GM18867 (cell line): ENCODE data around the gene MYO1D.

ENCODE experiments used
- ATAC-seq: cut with Tn5 transposase; IDR thresholded peaks from one replicate; pipeline ENCODE4 v1.9.1; 2021; ENCODE audit warnings: mild to moderate bottlenecking, moderate library complexity; ENCODE audit not compliant: unreplicated experiment

MYO1D gene

DNA sequence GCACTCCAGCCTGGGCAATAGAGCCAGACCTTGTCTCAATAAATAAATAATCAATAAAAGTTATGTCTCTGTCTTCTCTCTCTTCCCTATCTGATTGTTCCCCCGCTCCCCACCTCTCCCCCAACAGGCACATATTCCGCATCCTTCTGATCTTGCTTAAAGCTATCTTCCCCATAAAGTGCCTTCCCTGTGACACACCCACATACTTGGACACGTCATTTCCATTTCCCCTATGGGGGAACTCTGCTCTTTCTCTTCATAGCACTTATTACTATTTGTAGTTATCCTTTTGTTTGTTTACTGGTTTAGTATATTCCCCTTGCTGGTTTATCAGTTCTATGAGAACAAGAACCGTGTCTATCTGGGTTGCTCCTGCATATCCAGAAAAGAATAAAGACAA lies 14.9 kb downstream of the MYO1D start:
- ATAC-seq, result no peak

DNA sequence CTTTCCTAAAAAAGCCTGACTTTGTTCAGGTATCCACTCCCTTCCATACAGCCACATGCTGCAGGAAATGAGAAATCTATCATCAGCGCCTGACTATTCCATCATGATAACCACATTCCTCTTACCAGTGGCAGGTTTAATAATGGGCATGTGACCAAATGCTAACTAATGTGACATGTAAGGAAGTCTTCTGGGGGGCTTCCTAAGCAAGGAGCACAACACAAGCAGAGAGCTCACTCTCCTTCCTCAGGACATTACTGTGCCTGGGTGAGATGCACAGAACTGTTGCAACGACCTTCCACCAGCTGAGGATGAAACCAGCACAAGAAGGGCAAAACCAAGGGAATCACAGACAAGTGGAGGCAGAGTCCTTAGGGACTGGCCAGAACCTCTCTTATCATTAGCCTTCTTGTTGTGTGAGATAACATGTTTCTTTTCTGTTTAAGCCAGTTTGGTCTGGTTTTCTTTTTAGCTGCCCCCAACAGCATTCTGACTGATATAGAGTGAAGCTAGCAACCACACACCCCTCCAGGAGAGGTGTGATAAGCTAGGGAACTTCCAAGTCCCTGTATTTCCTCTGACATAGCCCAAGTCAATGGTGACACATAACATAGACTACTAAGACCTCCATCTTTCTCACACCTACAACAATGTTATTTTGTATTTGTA lies 16.9 kb downstream of the MYO1D start:
- no peak for ATAC-seq

DNA sequence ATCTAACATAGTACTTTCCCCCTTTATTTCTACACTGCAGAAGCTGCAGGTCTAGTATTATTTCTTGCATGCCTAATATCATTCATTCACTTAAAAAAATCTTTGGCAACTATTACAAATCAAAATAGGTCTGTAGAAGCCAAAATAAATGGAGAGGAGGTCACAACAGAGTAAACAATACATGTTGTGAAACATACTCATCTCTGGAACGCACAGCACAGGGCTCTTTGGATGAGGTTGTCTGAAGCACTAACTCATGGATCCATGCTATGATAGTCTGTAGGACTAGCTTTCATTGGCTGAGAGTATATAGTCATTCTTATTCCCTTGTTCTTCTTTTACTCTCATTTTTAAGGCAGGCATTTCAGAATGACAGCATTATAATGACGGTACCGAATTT lies 21.3 kb downstream of the MYO1D start:
- ATAC-seq, result no peak

DNA sequence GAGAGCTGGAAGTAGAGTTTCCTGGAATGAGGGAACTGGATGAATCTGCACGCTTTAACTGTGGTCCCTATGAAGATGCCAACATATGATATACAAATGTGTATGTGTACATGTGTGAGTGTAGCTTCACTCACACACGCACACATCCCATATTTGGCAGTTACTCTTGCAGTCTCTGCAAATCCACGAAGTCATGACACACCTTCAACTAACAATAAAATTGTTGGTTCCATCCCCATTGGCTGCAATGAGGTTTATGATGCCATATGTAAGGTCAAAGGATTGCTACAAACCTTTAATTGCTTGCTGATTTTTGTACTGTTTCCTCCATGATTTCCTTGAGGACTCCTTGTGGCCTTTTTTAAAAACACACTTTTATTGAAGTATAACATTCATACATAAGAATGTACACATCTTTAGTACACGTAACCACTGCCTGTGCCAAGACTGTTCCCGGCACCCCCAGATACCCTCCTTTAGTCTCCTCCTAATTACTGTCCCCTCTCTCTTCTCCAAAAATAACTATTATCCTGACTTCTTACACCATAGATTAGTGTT lies 22.0 kb downstream of the MYO1D start:
- ATAC-seq, result no peak

DNA sequence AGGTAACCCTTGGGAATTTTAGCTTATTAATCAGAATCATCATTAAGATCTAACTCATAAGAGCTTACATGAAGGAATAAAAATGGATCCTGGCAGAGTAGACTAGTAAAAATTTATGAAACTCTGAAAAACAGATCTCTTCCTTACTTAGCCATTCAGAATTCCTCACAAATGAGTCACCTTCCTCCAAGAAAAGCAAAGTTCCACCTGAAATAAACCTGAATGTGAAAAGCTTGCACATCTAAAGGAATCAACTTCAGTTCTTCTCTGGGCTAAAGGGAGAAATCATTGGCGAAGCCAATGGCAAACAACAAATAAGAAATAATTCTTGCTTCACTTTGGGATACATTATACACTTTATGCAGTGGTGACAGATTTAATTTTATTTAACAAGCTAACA lies 22.7 kb downstream of the MYO1D start:
- ATAC-seq, result no peak

DNA sequence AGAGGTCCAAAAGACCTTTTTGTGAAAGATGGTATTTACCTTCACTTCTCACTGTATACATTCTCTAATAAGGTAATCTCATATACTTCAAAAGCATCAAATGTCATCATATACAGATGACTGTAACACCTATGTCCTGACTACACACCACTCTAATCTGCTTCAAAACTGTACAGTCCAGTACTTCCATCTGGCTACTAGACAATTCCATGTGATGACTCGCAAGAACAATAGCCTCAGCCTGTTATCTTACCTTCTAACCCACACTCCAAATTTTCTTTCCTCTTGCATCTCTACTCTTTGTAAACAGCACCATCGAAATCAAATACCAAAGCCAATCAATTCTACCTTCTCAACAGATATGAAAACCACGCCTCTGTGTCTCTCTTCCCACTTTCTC lies 24.1 kb downstream of the MYO1D start:
- no peak for ATAC-seq

DNA sequence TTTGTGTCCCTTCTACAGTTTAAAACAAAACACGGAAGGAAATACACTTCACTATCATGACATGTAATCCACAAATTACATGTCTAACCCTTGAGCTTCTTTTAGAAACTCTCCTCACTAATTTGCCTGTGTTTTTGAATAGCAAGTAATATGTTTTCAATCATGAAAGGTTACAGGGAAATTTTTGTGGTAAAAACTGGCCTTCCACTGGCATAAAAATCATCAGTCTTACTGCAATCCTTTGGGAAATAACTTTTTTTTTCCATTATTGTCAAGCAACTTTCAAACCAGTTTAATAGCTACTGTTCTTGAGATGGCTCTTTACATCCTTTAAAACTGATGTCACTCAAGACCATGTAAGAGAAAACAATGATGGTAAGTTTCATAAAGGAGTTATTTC lies 27.0 kb downstream of the MYO1D start:
- ATAC-seq, result no peak

DNA sequence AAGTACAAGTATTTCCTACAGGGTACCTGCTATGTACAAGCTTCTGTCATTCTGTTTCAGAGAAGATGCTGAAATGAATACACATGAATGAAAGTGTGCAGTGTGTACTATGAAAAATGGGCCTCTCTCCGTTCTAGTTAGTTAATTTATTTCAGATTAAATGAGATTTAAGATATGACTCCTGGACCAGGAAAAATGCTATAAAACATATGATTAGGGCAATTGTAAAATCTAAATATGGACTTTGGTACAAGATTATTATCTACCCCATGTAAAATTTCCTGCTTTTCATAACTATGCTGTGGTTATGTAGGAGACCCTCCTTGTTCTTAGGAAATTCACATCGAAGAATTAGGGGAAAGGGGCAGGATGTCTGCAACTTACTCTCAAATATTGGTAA lies 28.9 kb downstream of the MYO1D start:
- ATAC-seq, result no peak

DNA sequence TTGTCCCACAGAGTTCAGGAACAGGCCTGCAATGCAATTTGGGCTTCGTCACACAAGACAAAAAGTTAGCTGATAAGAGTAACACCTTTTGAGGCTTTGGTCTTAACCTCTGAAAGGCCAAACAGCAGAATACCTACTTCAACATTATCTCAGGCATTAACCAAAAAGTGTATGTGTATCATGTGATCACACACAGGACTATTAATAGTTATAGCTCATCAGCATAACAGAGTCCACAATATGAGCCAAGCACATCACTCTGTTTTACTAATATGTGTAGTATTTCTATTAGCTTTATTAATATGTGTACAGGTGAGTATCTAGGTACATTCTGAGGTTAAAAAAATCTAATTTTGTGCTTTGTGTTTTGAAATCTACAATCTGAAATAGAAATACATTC lies 30.8 kb downstream of the MYO1D start:
- no peak for ATAC-seq

DNA sequence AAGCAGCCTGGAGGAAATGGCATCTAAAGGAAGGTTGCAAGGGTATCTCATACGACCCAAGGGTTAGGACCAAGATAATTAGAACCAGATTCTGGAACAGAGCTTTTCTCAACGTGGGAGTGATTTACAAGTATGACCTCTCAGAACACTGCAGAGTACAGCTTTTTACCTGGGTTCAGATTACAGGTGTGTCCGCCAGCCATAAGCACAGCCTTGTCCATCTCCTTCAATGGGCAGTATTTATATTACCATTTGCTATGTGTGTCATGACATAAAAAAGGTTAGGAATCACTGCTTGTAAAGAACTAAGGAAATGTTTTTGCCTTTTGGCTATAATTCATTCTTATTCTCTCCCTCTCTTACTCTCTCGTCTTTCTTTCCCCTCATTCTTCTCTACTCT lies 36.7 kb downstream of the MYO1D start:
- no peak for ATAC-seq

DNA sequence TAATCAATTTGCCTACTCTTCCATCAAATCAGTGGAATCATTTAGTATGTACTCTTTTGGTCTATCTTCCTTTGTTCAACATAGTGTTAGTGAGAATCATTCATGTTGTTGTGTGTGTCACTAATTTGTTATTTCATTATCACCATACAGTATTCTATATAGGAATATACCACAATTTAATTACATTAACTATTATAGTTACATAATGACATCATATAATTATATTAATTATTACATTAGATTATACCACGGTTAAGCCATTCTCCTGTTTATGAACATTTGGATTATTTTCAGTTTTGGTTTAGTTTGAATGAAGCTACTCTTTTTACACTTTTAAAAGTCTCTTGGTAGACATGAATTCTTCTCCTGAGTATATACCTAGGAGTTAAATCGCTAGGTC lies 40.4 kb downstream of the MYO1D start:
- no peak for ATAC-seq

DNA sequence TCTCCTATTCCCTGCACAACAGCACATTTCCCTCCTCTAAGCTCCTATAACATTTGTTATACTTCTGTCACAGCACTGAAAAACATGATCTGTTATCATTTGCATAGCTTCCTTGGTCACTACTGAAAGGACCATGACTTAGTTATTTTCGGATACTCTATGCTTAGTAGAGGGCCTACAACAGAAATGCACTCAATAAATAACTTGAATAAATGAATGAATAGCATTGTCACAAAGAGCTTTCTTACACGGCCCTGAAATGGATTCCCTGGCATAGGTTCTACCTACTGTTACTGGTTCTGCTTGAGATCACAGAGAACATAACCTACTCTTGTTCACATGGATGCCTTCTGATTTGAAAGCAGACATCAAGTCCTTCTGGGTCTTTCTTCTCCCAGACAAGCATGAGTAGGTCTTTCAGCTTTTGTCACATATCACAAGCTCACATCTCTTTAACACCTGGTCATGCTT lies 41.6 kb downstream of the MYO1D start:
- peak; percentile 80 for ATAC-seq

DNA sequence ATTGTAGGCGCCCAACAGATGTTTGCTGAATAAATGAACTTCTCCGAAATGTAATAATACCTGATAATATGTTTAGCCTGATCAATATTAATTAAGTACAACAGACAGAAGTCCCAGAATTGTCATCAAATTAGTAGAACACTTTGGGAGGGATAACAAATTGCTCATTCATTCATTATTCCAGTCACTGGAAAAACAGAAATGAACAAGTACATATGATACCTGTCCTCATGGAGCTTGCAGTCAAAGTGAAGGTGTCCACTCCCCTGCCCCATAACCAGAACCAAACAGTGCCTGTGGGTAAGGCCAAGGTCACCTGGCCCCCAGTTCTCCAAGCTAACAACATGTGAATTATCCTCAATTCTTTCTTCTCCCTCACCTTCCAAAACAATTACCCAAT lies 42.8 kb downstream of the MYO1D start:
- ATAC-seq, result no peak

DNA sequence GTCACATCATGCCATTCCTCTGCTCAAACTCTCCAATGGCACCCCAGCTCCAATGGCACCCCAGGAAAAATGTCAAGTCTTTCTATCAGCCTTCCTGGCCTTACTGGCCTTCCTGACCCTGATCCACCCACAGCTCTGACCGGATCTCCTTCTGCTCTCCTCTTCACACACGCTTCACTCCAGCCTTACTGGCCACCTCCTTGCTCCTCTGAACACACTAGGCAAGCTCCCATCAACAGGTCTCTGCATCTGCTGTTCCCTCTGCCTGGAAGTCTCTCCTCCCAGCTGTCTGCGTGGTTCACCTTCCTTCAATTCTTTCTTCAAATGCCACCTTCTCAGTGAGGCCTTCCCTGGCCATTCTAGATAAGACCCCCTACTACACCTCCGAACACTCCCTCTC lies 43.4 kb downstream of the MYO1D start:
- ATAC-seq, result no peak

DNA sequence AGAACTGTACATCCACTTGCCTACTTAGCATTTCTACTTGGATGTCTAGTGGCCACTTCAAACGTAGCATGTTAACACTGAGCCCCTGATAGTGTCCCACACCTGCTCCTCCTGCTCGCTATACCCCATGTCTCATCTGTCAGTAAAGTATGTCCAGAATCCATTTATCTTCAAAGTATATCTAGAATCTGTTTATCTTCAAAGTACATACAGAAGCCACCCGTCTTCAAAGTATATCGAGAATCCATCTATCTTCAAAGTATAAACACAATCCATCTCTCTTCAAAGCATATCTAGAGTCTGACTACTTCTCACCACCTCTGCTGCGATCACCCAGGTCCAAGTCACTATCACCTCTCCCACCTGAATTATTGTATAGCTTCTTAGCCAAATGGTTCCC lies 43.8 kb downstream of the MYO1D start:
- ATAC-seq, result no peak

DNA sequence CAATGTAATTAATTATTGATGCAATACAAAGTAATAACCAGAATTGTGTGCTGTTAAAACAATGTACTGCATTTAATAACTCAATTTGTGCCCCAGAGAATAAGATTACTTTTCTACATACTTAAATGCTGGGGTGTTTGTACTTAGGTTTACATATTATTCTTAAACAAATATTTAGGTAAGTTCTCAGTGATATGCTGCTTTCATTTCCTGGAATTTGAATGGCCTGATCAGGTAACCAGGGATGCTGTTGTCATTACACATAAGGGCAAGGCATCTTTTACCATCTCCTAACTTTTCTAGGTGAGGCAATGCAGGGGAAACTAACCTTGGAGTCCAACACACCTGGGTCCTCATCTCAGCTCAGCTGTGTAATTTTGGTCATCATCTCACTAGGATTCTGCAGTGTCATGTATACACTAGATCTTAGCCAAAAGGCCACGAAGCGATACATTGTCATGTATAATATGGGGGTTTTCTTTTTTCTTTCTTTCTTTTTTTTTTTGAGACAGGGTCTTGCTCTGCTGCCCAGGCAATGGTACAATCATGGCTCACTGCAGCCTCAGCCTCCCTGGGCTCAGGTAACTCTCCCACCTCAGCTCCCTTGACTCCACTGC lies 45.2 kb downstream of the MYO1D start:
- no peak for ATAC-seq

DNA sequence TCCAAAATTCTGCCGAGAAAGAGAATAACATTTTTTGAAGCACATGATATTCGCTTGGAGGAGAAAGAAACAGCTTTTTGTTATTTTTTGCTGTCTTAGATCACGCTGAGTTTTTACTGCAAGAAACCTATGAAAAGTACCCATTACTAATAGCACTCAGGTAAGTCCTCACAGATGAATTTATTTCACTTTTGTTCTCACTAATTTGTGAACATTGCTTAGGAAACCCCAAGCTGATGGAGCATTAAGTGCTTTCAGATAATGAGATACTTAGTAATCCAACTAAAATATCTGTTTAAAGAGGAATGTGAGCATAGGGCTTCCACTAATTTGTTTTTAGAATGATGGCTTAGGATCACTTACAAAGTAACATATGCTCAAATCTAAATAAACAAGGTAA lies 45.7 kb downstream of the MYO1D start:
- ATAC-seq, result no peak

DNA sequence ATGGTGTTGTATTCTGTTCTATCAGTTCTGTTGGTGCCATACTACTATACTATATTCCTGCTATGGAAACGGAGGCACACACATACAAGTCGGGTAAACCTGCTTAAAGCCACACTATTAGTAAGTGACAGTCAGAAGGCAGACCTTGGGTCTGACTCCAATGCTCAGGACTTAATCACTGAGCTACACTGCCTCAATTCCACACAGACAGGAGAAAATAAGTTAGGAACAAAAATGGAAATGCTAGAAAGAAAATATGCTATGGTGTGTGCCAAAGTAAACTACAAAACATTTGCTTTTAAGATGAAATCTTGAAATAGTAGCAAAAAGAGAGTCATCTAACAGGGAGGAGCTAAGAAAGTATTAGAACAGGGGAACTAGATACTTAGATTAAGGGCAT lies 48.1 kb downstream of the MYO1D start:
- ATAC-seq, result no peak

DNA sequence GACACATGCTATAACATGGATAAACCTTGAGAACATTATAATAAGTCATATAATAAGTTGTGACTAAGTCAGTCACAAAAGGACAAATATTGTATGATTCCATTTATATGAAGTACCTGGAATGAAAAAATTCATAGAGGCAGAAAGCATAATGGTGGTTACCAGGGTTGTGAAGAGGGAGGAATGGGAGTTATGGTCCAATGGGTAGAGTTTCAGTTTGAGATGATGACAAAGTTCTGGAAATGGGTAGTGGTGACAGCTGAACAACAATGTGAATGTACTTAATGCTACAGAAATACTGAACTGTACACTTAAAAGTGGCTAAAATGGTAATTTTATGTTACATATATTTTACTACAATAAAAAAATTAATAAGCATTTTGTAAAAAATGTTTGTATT lies 49.7 kb downstream of the MYO1D start:
- ATAC-seq, result no peak

DNA sequence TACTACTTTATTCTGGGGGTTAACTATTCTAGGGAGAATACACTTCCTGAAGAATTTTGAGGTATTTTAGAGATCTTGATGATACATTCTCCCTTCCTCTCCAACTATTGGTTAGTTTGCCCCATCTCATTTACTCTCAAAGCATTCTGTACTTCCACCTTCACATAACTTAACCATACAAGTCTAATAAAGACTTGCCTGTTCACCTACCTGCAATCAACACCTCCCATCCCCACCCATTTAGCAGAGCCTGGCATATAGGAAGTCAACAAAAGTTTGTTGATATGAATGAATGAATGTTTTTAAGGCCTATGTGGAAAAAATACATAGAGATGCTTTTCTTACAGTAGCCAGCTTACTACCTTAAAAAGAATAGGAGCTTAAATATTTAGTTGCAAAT lies 50.8 kb downstream of the MYO1D start:
- ATAC-seq, result no peak

DNA sequence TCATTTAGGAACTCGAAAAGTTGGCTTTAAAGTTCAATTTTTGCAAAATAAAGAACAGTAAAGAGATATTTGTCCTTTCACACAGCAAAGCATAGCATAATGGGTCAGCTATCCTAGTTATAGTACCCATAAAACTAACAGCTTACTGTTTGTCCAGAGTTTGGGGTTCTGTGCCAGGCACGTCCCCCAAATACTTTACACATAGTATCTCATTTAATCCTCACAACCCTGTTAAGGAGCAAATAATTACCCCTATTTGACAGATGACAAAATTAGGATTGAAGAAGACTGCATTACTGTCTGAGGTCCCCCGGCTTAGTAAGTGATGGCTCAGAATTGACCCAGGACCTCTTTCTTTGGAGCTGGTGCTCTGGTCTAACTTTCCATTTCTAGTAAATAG lies 52.6 kb downstream of the MYO1D start:
- no peak for ATAC-seq

DNA sequence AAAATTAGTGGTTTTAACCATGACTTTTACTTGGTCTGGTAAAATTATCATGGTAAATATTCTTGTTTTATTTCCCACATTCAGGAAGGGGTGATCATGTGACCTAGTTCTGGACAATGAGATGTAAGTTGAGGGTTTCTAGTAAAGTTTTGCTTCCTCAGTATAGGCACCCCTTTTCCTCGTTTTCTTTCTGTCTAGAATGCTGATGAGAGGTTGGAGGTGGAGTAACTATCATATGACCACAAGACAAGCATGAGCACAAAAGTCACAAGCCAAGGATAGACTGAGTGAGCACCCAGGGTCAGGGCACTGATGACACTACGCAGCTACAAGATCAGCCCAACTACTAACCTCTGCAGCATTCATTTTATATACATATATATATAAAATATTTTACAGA lies 53.9 kb downstream of the MYO1D start:
- ATAC-seq, result no peak
